ENCODE data around the gene PDGFB. TPM values are rescaled to one million over a fixed set of nuclear protein-coding genes. Genes with fewer than 3 reads are reported as not detected.

PDGFB gene
- total RNA-seq, 3 donors from 2014 or later (not counting 1 experiment from before 2014, with no cell fraction given) = 0.28 to 1.2 (median 0.31) TPM

- Histone ChIP-seq H3K36me3 (ENCODE audit: control insufficient read depth, insufficient read depth, low read length) (no peaks in the 10 kb centered on the region), H3K4me1 (ENCODE audit: control insufficient read depth, insufficient read depth, low read length) (peaks cover 31% of the 10 kb centered on the region), H3K9me3 (ENCODE audit: control insufficient read depth, insufficient read depth, low read length) (peaks cover 11% of the 10 kb centered on the region), H3K27ac (ENCODE audit: low read length) (no peak overlapping the region), H3K27me3 (ENCODE audit: control insufficient read depth, insufficient read depth, low read length) (peaks cover 6% of the 10 kb centered on the region), H3K4me3 (ENCODE audit: low read length) (no peak overlapping the region)
- Mint-ChIP-seq H3K4me3 (no peak overlapping the region), H3K36me3 (no peaks in the 10 kb centered on the region), H3K4me1 (peaks cover 20 to 24% of the 10 kb centered on the region in 2 donors), H3K9me3 (no peaks in the 10 kb centered on the region), H3K27me3 (ENCODE audit: low read depth in 2 of 2) (peaks cover 11 to 19% of the 10 kb centered on the region in 2 donors), H3K27ac (peak overlapping the region in 1 of 2 donors; percentile 71)
- no peak for TF ChIP-seq CTCF (IDR thresholded peaks at IDR 0.05)
- no peak for DNase-seq
- no peak for ATAC-seq
- 84% methylated on average over 2 of the region's 2 CpGs for WGBS (ENCODE audit: insufficient coverage)
- intact Hi-C loops (cut with micrococcal nuclease) = no loop called here
Observed at GRCh38 chr22:39256979-39257378, 12.2 kb upstream of the PDGFB start.

GRCh38 chr22:39256186-39256552 is 11.4 kb upstream of the PDGFB start:
- Histone ChIP-seq H3K27me3 (ENCODE audit: control insufficient read depth, insufficient read depth, low read length) (peaks cover 6% of the 10 kb centered on the region), H3K27ac (ENCODE audit: low read length) (no peak overlapping the region), H3K36me3 (ENCODE audit: control insufficient read depth, insufficient read depth, low read length) (no peaks in the 10 kb centered on the region), H3K9me3 (ENCODE audit: control insufficient read depth, insufficient read depth, low read length) (peaks cover 2% of the 10 kb centered on the region), H3K4me3 (ENCODE audit: low read length) (no peak overlapping the region), H3K4me1 (ENCODE audit: control insufficient read depth, insufficient read depth, low read length) (peaks cover 31% of the 10 kb centered on the region)
- intact Hi-C loops (cut with micrococcal nuclease) = no loop called here
- Mint-ChIP-seq H3K4me1 (peaks cover 20 to 24% of the 10 kb centered on the region in 2 donors), H3K27ac (peak overlapping the region in 1 of 2 donors; percentile 71), H3K4me3 (no peak overlapping the region), H3K9me3 (no peaks in the 10 kb centered on the region), H3K36me3 (no peaks in the 10 kb centered on the region), H3K27me3 (ENCODE audit: low read depth in 2 of 2) (peaks cover 17 to 25% of the 10 kb centered on the region in 2 donors)
- DNase-seq (no peak), ATAC-seq (no peak)
- WGBS (ENCODE audit: insufficient coverage) = 87% methylated on average over 11 of the region's 11 CpGs
- TF ChIP-seq CTCF (IDR thresholded peaks at IDR 0.05) = no peak

GRCh38 chr22:39255449-39256185 is 10.8 kb upstream of the PDGFB start:
- peaks cover 20 to 24% of the 10 kb centered on the region in 2 donors for H3K4me1 Mint-ChIP-seq
- Histone ChIP-seq H3K27ac (ENCODE audit: low read length) (no peak overlapping the region), H3K4me3 (ENCODE audit: low read length) (no peak overlapping the region), H3K4me1 (ENCODE audit: control insufficient read depth, insufficient read depth, low read length) (peaks cover 31% of the 10 kb centered on the region), H3K36me3 (ENCODE audit: control insufficient read depth, insufficient read depth, low read length) (no peaks in the 10 kb centered on the region), H3K27me3 (ENCODE audit: control insufficient read depth, insufficient read depth, low read length) (peaks cover 6% of the 10 kb centered on the region), H3K9me3 (ENCODE audit: control insufficient read depth, insufficient read depth, low read length) (no peaks in the 10 kb centered on the region)
- H3K9me3 Mint-ChIP-seq = no peaks in the 10 kb centered on the region
- intact Hi-C loops (cut with micrococcal nuclease) = no loop called here
- DNase-seq (no peak), ATAC-seq (no peak)
- H3K27me3 Mint-ChIP-seq (ENCODE audit: low read depth in 2 of 2) = peaks cover 22 to 28% of the 10 kb centered on the region in 2 donors
- no peaks in the 10 kb centered on the region for H3K36me3 Mint-ChIP-seq
- H3K4me3 Mint-ChIP-seq = no peak overlapping the region
- peak overlapping the region; percentile 26 to 85 for H3K27ac Mint-ChIP-seq
- 85% methylated on average over 16 of the region's 16 CpGs for WGBS (ENCODE audit: insufficient coverage)
- TF ChIP-seq CTCF (IDR thresholded peaks at IDR 0.05) = no peak
